Ascending aorta (tissue), 2 donors: Measurements from ENCODE around the gene TRRAP. TPM values are rescaled to one million over a fixed set of nuclear protein-coding genes. Genes with fewer than 3 reads are reported as not detected.
"Not testable (repeated sequence)": the region's sequence is repeated elsewhere in the genome, so short reads cannot be mapped to it uniquely, and the experiment has no call there.

ENCODE experiments used
- DNase-seq, 2 donors: peaks; one replicate each; pipeline ENCODE4 v3.0.0-alpha.2; 2019; ENCODE audit warnings: low spot score in 2 of 2
- H3K27ac ChIP-seq, 2 donors: fragments of 200-600 bp; sonication (generic); one replicate each; pipeline ENCODE4 v1.5.1; 2016 to 2017; ENCODE audit warnings: mild to moderate bottlenecking in 1 of 2
- H3K27me3 ChIP-seq: fragments of 200-600 bp; sonication (generic); one replicate; pipeline ENCODE4 v1.5.1; 2017
- H3K36me3 ChIP-seq, 2 donors: fragments of 200-600 bp; sonication (generic); one replicate each; pipeline ENCODE4 v1.5.1; 2016
- H3K4me1 ChIP-seq, 2 donors: fragments of 200-600 bp; sonication (generic); one replicate each; pipeline ENCODE4 v1.5.1; 2016 to 2017; ENCODE audit warnings: mild to moderate bottlenecking in 1 of 2
- H3K4me3 ChIP-seq, 2 donors: fragments of 200-600 bp; sonication (generic); one replicate each; pipeline ENCODE4 v1.5.1; 2016 to 2017; ENCODE audit warnings: mild to moderate bottlenecking in 1 of 2
- H3K9me3 ChIP-seq, 2 donors: fragments of 200-600 bp; sonication (generic); one replicate each; pipeline ENCODE4 v1.5.1; 2016
- intact Hi-C: fragments of 100-400 bp; cut with DNase I; formaldehyde crosslinking; loops from one replicate; pipeline ENCODE4 v1.15.1; 2023
- total RNA-seq: library from RNA; depleted of rRNA; stranded (reverse); fragments of >200 nt; gene quantifications from one replicate; pipeline ENCODE4 v1.1.0, GENCODE V29; 2016
- TF ChIP-seq, protein P1 (sequence below), 3 experiments: fragments of 200-600 bp in 2 of 3; fragments of 450-650 bp in 1 of 3; sonication (generic) in 2 of 3; IDR thresholded peaks; one replicate each; pipeline ENCODE4 v1.5.1; 2016 to 2019; ENCODE audit warnings: antibody characterized with exemption in 3 of 3, mild to moderate bottlenecking in 1 of 3, moderate library complexity in 1 of 3

Gene TRRAP
- total RNA-seq, 1 donor from 2014 or later = 23.4 TPM

- H3K27me3 ChIP-seq = no peaks in the 10 kb centered on the region
- no peak overlapping the region for H3K27ac ChIP-seq
- no peak for DNase-seq
- H3K4me3 ChIP-seq = no peak overlapping the region
- no peaks in the 10 kb centered on the region for H3K9me3 ChIP-seq
- TF ChIP-seq, protein P1, sequence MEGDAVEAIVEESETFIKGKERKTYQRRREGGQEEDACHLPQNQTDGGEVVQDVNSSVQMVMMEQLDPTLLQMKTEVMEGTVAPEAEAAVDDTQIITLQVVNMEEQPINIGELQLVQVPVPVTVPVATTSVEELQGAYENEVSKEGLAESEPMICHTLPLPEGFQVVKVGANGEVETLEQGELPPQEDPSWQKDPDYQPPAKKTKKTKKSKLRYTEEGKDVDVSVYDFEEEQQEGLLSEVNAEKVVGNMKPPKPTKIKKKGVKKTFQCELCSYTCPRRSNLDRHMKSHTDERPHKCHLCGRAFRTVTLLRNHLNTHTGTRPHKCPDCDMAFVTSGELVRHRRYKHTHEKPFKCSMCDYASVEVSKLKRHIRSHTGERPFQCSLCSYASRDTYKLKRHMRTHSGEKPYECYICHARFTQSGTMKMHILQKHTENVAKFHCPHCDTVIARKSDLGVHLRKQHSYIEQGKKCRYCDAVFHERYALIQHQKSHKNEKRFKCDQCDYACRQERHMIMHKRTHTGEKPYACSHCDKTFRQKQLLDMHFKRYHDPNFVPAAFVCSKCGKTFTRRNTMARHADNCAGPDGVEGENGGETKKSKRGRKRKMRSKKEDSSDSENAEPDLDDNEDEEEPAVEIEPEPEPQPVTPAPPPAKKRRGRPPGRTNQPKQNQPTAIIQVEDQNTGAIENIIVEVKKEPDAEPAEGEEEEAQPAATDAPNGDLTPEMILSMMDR (IDR thresholded peaks at IDR 0.05) = peak in 2 of 3 experiments; percentile 38 to 66
- intact Hi-C loops = no loop called here
- H3K36me3 ChIP-seq = no peaks in the 10 kb centered on the region
- peaks cover 0 to 11% of the 10 kb centered on the region in 2 donors for H3K4me1 ChIP-seq
These were observed 41.3 kb upstream of the TRRAP start for GRCh38 chr7:98836811-98837629.

DNA sequence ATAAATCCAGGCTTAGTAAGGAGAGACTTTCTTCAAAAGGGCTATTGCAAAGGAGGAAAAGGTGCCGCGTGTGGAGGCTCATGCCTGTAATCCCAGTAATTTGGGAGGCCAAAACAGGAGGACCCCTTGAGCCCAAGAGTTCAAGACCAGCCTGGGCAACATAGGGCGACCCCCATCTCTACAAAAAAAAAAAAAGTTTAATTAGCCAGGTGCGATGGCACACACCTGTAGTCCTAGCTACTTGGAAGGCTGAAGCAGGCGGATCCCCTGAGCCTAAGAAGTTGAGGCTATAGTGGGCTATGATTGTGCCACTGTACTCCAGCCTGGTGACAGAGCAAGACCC is 40.7 kb upstream of the TRRAP start:
- intact Hi-C loops = no loop called here
- H3K4me3 ChIP-seq = no peak overlapping the region

GRCh38 chr7:98840096-98840495 is 38.2 kb upstream of the TRRAP start:
- DNase-seq = no peak
- TF ChIP-seq, protein P1 (IDR thresholded peaks at IDR 0.05) = no peak
- H3K27ac ChIP-seq = peak overlapping the region in 1 of 2 donors; percentile 1
- no peaks in the 10 kb centered on the region for H3K27me3 ChIP-seq
- peaks cover 0 to 11% of the 10 kb centered on the region in 2 donors for H3K4me1 ChIP-seq
- H3K36me3 ChIP-seq = no peaks in the 10 kb centered on the region
- no peaks in the 10 kb centered on the region for H3K9me3 ChIP-seq
- intact Hi-C loops = loop anchor here (2.0 to 5.0 kb wide), 3 partner anchors 31 to 733 kb away; partner anchors contain the start of genes LMTK2, TMEM130 and TRRAP
- no peak overlapping the region for H3K4me3 ChIP-seq

More for the DNA sequence above, 40.7 kb upstream of the TRRAP start:
- H3K4me1 ChIP-seq = peaks cover 0 to 11% of the 10 kb centered on the region in 2 donors
- H3K27me3 ChIP-seq = no peaks in the 10 kb centered on the region
- H3K36me3 ChIP-seq = no peaks in the 10 kb centered on the region
- no peaks in the 10 kb centered on the region for H3K9me3 ChIP-seq
- no peak for DNase-seq
- TF ChIP-seq, protein P1 (IDR thresholded peaks at IDR 0.05) = no peak
- no peak overlapping the region for H3K27ac ChIP-seq

GRCh38 chr7:98840722-98841121 is 37.6 kb upstream of the TRRAP start:
- Histone ChIP-seq H3K4me3 (no peak overlapping the region), H3K27me3 (no peaks in the 10 kb centered on the region), H3K4me1 (peaks cover 0 to 11% of the 10 kb centered on the region in 2 donors), H3K36me3 (no peaks in the 10 kb centered on the region), H3K9me3 (no peaks in the 10 kb centered on the region), H3K27ac (peak overlapping the region; percentile 55 to 61)
- intact Hi-C loops = loop anchor here (1.0 to 5.0 kb wide), 8 partner anchors 13 to 733 kb away; partner anchors contain the start of genes LMTK2, NPTX2, TMEM130 and TRRAP
- DNase-seq = no peak
- TF ChIP-seq, protein P1 (IDR thresholded peaks at IDR 0.05) = no peak

DNA sequence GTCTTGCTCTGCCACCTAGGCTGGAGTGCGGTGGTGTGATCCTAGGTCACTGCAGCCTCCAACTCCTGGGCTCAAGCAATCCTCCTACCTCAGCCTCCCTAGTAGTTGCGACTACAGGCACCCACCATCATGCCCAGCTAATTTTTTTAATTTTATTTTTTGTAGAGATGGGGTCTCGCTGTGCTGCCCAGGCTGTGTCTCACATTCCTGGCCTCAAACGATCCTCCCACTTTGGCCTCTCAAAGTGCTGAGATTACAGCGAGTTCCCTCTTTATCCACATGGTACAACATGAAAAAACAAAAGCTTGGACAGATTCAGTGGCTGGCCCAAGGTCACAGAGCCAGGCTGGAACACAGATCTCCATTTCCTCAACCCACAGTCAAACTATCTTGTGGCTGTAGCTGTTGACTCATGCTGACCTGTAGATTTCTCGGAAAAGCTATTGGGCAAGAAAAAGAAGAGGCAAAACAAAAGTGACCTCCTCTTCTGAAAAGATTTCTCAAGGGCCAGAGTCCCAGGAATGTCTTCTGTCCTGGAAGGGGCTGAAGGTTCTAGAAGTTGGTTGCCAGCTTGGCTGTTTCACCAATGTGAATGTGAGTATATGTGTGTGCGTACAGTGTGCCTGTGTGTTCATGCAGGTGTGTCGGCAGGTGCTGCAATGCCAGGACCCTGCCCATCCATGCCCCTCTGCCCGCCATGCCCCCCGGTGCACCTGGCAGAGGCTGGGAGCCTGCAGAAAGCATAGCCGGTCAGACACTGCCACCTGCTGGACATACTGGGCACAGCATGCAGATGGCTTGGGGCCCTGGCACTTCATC is 36.9 kb upstream of the TRRAP start:
- intact Hi-C loops = loop anchor here (1.0 to 5.0 kb wide), 8 partner anchors 14 to 734 kb away; partner anchors contain the start of genes LMTK2, NPTX2, TMEM130 and TRRAP
- H3K27ac ChIP-seq = peak overlapping the region; percentile 55 to 61
- H3K4me1 ChIP-seq = peaks cover 0 to 11% of the 10 kb centered on the region in 2 donors
- TF ChIP-seq, protein P1 (IDR thresholded peaks at IDR 0.05) = peak; percentile 96 to 100 (median 99)
- no peaks in the 10 kb centered on the region for H3K36me3 ChIP-seq
- peak in 1 of 2 donors; percentile 86 for DNase-seq
- no peaks in the 10 kb centered on the region for H3K27me3 ChIP-seq
- no peaks in the 10 kb centered on the region for H3K9me3 ChIP-seq
- no peak overlapping the region for H3K4me3 ChIP-seq

DNA sequence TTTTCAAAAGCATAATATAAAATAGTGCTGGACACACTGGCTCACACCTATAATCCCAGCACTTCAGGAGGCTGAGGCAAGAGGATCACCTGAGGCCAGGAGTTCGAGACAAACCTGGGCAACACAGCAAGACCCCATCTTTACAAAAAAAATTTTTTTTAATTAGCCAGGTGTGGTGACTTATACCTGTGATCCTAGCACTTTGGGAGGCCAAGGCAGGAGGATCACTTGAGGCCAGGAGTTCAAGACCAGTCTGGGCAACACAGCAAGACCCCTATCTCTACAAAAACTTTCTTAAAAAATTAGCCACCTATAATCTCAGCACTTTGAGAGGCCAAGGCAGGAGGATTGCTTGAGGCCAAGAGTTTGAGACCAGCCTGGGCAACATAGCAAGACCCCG is 35.8 kb upstream of the TRRAP start:
- H3K36me3 ChIP-seq, H3K9me3 ChIP-seq, DNase-seq, H3K27me3 ChIP-seq, H3K27ac ChIP-seq, H3K4me3 ChIP-seq: not testable (repeated sequence)
- intact Hi-C loops = loop anchor here (5.0 kb wide), 1 partner anchor 735 kb away; the partner anchor contains the start of gene LMTK2
- H3K4me1 ChIP-seq = peaks cover 0 to 11% of the 10 kb centered on the region in 2 donors
